Esophagus squamous epithelium (tissue), 5 donors: ENCODE measurements around the gene TMEM256. TPM values are rescaled to one million over a fixed set of nuclear protein-coding genes. Genes with fewer than 3 reads are reported as not detected.

ENCODE experiments used
- DNase-seq: peaks from one replicate; lab custom pipeline; 2025; lab: John Stamatoyannopoulos, UW
- H3K27ac ChIP-seq, 4 donors: fragments of 200-600 bp; sonication (generic); one replicate each; pipeline ENCODE4 v1.5.1; 2016 to 2019; ENCODE audit warnings: mild to moderate bottlenecking in 1 of 4
- H3K27me3 ChIP-seq, 4 donors: fragments of 200-600 bp; sonication (generic); 1 replicate in 3 of 4; 2 replicates in 1 of 4; pipeline versions ENCODE4 v1.5.1 to v1.6.0; 2017 to 2021; ENCODE audit warnings: antibody characterized with exemption in 1 of 4
- H3K36me3 ChIP-seq, 3 donors: fragments of 200-600 bp; sonication (generic); one replicate each; pipeline ENCODE4 v1.5.1; 2016 to 2019
- H3K4me1 ChIP-seq, 3 donors: fragments of 200-600 bp; sonication (generic); one replicate each; pipeline ENCODE4 v1.5.1; 2017 to 2019
- H3K4me3 ChIP-seq, 4 donors: fragments of 200-600 bp; sonication (generic); 1 replicate in 3 of 4; 2 replicates in 1 of 4; pipeline ENCODE4 v1.5.1; 2016 to 2019; ENCODE audit warnings: mild to moderate bottlenecking in 2 of 4, moderate library complexity in 1 of 4
- H3K9me3 ChIP-seq, 3 donors: fragments of 200-600 bp; sonication (generic); one replicate each; pipeline ENCODE4 v1.5.1; 2016 to 2019
- CTCF ChIP-seq, 6 experiments: fragments of 450-650 bp in 4 of 6; fragments of 200-600 bp in 2 of 6; sonication (generic) in 2 of 6; IDR thresholded peaks; one replicate each; pipeline ENCODE4 v1.5.1; 2016 to 2019; ENCODE audit warnings: antibody characterized with exemption in 6 of 6, mild to moderate bottlenecking in 4 of 6, moderate library complexity in 4 of 6
- POLR2A ChIP-seq, 4 donors: fragments of 450-650 bp; IDR thresholded peaks; one replicate each; pipeline ENCODE4 v1.6.1; 2017; ENCODE audit warnings: antibody characterized with exemption in 4 of 4, mild to moderate bottlenecking in 4 of 4, moderate library complexity in 3 of 4
- WGBS, 2 donors: methylation state at CpG; one replicate each; pipeline ENCODE4 v1.1.5; 2018; 5-methylcytosine and 5-hydroxymethylcytosine counted together
- intact Hi-C: fragments of 100-400 bp; cut with DNase I; formaldehyde crosslinking; loops from one replicate; pipeline ENCODE4 v1.15.0; 2022
- total RNA-seq, 4 donors: library from RNA; depleted of rRNA; stranded (reverse); fragments of >200 nt; gene quantifications; one replicate each; pipeline ENCODE4 v1.1.0, GENCODE V29; 2016
- donor health status: DM: yes; HTN: yes; CAD: no.

TMEM256 gene
- total RNA-seq, 4 donors from 2014 or later, result 27.9 to 88.0 (median 66.7) TPM

DNA sequence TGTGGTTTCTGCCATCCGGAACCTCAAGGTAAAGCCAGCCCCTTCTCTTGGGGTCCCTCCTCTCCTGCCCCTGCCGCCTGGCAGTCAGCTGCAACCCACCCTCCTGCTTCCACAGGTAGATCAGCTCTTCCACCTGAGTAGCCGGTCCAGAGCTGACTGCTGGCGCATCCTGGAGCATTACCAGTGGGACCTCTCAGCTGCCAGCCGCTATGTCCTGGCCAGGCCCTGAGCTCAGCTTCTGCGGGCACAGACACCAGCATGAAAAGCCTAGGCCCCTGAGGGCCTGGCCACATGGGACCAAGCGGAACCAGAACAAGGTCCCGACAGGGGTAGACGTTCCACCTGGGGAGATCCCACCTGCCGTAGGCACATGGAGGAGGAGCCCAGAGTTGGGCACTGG is 15.0 kb downstream of the TMEM256 start:
- no peak for DNase-seq
- H3K36me3 ChIP-seq, result peaks cover 23 to 95% (median 25%) of the 10 kb centered on the region in 3 donors
- TF ChIP-seq CTCF (IDR thresholded peaks at IDR 0.05) (no peak), POLR2A (IDR thresholded peaks at IDR 0.05) (no peak)
- H3K9me3 ChIP-seq, result no peaks in the 10 kb centered on the region
- intact Hi-C loops, result no loop called here
- peaks cover 10 to 30% (median 13%) of the 10 kb centered on the region in 3 donors for H3K4me1 ChIP-seq
- no peak overlapping the region for H3K27ac ChIP-seq
- 89% methylated on average over 3 of the region's 10 CpGs; no CpG with 5 or more reads in 1 of the 2 donors for WGBS, 2 donors
- H3K4me3 ChIP-seq, result no peak overlapping the region
- no peaks in the 10 kb centered on the region for H3K27me3 ChIP-seq

DNA sequence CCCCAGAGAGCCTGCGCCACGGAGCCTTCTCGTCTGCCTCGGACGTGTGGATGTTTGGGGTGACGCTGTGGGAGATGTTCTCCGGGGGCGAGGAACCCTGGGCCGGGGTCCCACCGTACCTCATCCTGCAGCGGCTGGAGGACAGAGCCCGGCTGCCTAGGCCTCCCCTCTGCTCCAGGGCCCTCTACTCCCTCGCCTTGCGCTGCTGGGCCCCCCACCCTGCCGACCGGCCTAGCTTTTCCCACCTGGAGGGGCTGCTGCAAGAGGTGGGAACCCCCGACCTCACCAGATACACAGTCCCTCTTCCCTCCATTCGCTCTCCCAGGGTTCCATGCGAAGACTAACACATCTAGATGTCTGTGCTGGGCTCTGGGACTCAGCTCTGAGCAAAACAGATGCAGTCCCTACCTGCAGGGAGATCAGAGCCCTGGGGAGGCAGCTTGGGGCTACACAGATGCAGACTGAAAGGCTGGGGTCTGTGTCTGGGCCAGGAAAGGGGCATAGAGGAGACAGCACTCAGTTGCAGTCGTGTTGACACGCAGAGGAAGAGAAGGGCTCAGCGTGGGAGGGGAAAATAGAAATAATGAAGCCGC is 19.3 kb downstream of the TMEM256 start:
- Histone ChIP-seq H3K4me3 (peak overlapping the region; percentile 1 to 61 (median 38)), H3K4me1 (peaks cover 20 to 53% (median 31%) of the 10 kb centered on the region in 3 donors), H3K27me3 (peaks cover 0 to 5% (median 0%) of the 10 kb centered on the region in 4 donors), H3K9me3 (no peaks in the 10 kb centered on the region), H3K27ac (peak overlapping the region in 3 of 4 donors; percentile 52 to 71 (median 66)), H3K36me3 (peaks cover 15 to 68% (median 19%) of the 10 kb centered on the region in 3 donors)
- intact Hi-C loops, result no loop called here
- no peak for DNase-seq
- 62 to 92% methylated on average over 7 to 10 of the region's 23 CpGs for WGBS, 2 donors
- TF ChIP-seq CTCF (IDR thresholded peaks at IDR 0.05), result no peak
- no peak for TF ChIP-seq POLR2A (IDR thresholded peaks at IDR 0.05)

DNA sequence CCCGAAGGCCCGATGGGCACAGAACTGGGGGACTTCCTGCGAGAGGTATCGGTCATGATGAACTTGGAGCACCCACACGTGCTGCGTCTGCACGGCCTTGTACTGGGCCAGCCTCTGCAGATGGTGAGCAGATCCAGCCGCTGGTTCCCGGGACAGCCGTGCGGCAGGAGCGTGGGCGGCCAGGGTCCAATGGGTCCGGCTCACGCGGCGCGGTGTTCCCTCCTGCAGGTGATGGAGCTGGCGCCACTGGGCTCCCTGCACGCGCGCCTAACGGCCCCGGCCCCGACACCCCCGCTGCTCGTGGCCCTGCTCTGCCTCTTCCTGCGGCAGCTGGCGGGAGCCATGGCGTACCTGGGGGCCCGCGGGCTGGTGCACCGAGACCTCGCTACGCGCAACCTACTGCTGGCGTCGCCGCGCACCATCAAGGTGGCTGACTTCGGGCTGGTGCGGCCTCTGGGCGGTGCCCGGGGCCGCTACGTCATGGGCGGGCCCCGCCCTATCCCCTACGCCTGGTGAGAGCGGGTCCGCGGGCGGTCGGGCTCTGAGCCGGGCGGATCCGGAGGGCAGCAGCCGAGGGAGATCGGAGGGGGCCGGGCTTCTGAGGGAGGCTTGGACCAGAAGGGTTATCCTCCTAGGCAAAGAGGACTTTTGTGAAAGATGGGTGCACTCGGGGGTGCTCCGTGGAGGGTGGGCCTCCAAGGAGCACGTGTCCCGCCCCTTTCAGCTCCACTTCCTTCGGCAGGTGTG is 20.0 kb downstream of the TMEM256 start:
- Histone ChIP-seq H3K4me1 (peaks cover 20 to 53% (median 31%) of the 10 kb centered on the region in 3 donors), H3K27ac (peak overlapping the region in 3 of 4 donors; percentile 52 to 71 (median 66)), H3K36me3 (peaks cover 10 to 61% (median 12%) of the 10 kb centered on the region in 3 donors), H3K27me3 (peaks cover 0 to 5% (median 0%) of the 10 kb centered on the region in 4 donors), H3K4me3 (peak overlapping the region; percentile 1 to 61 (median 38)), H3K9me3 (peaks cover 0 to 4% (median 0%) of the 10 kb centered on the region in 3 donors)
- TF ChIP-seq CTCF (IDR thresholded peaks at IDR 0.05) (no peak), POLR2A (IDR thresholded peaks at IDR 0.05) (no peak)
- DNase-seq, result no peak
- intact Hi-C loops, result no loop called here
- 60 to 74% methylated on average over 7 to 13 of the region's 65 CpGs for WGBS, 2 donors

DNA sequence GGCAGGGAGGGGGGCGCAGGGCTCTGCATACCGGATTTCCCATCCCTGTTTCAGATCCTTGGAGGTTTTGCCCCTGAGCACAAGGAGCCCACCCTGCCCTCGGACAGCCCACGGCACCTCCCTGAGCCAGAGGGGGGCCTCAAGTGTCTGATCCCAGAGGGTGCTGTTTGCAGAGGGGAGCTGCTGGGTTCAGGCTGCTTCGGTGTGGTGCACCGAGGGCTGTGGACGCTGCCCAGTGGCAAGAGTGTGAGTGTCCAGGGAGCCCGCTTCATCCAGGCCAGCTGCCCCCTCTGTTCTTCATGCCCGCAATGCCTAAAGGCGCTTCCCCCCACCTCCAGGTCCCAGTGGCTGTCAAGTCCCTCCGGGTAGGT is 20.5 kb downstream of the TMEM256 start:
- peaks cover 0 to 5% (median 0%) of the 10 kb centered on the region in 4 donors for H3K27me3 ChIP-seq
- peak overlapping the region in 2 of 4 donors; percentile 66 to 71 for H3K27ac ChIP-seq
- H3K9me3 ChIP-seq, result peaks cover 0 to 5% (median 0%) of the 10 kb centered on the region in 3 donors
- H3K36me3 ChIP-seq, result peaks cover 5 to 55% (median 7%) of the 10 kb centered on the region in 3 donors
- no peak for DNase-seq
- H3K4me3 ChIP-seq, result peak overlapping the region in 3 of 4 donors; percentile 1 to 61 (median 42)
- intact Hi-C loops, result no loop called here
- no peak for TF ChIP-seq POLR2A (IDR thresholded peaks at IDR 0.05)
- no peak for TF ChIP-seq CTCF (IDR thresholded peaks at IDR 0.05)
- WGBS, 2 donors, result 62 to 90% methylated on average over 2 of the region's 11 CpGs
- peaks cover 20 to 53% (median 31%) of the 10 kb centered on the region in 3 donors for H3K4me1 ChIP-seq

GRCh38 chr17:7382901-7383300 is 21.0 kb downstream of the TMEM256 start:
- H3K27me3 ChIP-seq, result peaks cover 0 to 5% (median 0%) of the 10 kb centered on the region in 4 donors
- TF ChIP-seq POLR2A (IDR thresholded peaks at IDR 0.05) (no peak), CTCF (IDR thresholded peaks at IDR 0.05) (no peak)
- H3K4me3 ChIP-seq, result no peak overlapping the region
- WGBS, 2 donors, result 84% methylated on average over 6 to 7 of the region's 10 CpGs
- peaks cover 20 to 53% (median 31%) of the 10 kb centered on the region in 3 donors for H3K4me1 ChIP-seq
- H3K9me3 ChIP-seq, result peaks cover 0 to 5% (median 0%) of the 10 kb centered on the region in 3 donors
- DNase-seq, result no peak
- peaks cover under 1 to 51% (median 4%) of the 10 kb centered on the region in 3 donors for H3K36me3 ChIP-seq
- intact Hi-C loops, result no loop called here
- no peak overlapping the region for H3K27ac ChIP-seq
